NCI-H187 (cell line): ENCODE data around the gene DNAH17.

Experiments used
- DNase-seq, 2 experiments: peaks; one replicate each; lab custom pipeline; 2025; lab: John Stamatoyannopoulos, UW

DNAH17 gene

DNA sequence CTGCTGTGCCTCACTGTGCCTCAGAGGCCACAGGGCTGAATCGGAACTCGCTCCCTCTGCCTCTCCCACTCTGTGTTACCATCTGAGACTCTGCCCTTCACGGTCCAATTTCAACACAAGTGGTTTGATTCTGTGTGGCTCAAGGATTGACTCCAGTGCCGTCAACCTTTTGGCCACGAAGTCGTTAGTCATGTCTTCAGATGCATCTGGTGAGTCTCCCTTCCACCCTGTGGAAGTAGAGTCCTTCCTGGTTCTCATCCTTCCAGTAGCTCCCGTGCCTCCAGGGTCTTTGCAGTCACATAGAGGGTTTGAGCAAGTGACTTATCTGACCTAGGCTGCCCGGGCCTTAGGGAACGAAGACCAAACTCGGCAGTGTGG lies 147.6 kb downstream of the DNAH17 start:
- no peak for DNase-seq

DNA sequence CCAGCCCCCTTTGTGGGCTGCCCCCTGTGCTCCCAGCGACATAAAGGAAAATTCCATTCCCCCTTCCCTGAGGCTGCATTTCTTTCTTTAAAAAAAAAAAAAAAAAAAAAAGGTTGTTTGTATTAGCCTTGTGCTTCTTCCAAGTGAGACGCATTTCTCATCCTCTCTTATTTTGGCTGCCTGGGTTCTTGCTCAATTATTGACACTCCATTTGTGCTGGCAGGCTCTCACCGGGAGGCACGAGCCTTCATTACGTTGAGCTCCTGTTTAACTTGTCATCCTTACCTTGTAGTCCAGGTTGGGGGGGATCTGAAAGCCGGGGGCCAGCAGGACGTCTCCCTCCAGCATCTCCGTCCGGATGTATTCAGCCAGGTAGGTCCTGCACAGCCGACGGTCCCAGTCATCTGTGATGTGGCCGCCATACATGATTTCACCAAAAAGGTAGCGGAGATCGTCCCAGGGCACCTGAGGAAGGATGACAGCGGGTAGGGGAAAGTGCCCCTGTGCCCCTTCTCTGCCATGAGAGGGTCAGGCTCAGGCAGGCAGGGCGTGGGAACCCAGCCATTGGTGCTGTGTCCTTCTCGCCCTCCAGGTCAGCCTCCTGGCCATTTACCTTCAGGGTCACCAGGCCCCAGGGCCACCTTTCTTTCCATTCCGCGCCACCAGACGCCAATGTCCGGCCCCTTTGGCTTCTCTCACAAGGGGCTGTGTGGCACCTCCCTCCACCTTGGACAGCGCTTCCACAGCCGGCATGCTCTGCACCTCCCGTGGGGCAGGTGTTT lies 148.2 kb downstream of the DNAH17 start:
- DNase-seq = no peak

DNA sequence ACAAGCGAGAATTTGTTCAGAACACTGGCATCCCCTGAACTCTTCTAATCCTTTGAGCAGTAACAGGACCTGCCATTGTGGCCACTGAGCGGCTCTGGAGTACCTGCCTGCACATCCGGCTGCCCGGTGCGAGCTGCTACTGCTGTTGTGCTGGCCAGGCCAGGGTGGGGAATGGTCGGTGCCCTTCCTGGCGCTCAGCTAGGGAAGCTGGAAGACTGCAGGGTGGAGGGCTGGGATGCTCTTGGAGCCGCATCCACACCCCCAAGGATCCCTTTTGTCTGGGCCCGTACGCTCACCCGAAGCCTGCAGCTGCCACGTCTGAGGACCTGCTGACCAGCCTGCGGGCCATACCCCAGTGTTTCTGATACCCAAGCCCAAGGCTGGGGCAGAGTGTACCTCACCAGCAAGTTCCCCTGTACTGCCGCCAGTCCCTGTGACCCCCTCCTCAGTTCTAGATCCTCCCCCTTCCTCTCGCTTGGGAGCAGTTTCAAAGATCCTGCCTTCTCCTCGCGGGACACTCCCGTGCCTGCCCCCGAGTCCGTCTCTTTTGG lies 149.1 kb downstream of the DNAH17 start:
- DNase-seq = no peak

DNA sequence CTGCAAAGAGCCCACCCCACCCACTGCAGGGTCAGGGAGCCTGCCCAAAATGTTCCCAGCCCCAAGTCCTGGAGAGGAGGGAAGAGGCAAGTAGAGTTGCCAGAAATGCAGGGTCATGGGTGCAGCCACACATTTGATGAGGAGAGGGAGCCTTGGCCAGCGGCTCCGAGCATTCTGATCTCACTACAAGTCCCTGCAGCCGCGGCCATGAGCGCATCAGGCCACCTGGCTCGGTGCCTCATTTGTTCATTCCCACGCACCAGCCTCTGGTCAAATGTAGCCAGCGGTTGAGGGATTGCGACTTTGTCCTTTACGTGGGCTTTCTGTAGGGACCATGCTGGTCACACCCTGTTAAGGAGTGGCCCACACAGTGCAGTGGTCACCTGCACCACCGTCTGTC lies 150.1 kb downstream of the DNAH17 start:
- DNase-seq = no peak

DNA sequence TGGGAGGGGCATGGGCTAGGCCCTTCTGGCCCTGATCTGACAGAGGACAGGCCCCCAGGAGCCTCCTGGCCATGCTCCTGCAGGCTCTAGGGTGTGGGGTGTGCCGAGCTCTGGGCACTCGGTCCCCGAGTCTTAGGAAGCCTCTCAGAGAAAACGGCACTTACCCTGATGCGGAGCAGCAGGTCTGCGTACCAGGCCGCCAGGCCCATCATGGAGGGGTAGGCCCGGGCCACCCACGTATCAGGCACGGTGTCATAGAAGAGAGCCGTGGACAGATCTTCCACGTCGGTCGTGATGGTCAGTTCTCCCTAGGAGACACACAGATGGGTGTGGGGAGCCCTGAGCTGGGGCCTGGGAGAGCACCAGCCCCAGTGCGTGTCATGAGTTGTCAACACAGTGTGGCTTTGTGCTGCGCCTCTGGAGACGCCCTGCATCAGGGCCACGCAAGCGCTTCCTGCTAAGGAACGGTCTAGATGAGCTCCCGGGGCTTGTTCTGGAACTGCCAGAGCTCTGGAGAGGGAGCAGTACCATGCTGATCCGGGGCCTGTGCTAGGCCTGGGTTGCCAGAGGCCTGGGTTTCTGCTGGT lies 150.8 kb downstream of the DNAH17 start:
- DNase-seq = no peak

DNA sequence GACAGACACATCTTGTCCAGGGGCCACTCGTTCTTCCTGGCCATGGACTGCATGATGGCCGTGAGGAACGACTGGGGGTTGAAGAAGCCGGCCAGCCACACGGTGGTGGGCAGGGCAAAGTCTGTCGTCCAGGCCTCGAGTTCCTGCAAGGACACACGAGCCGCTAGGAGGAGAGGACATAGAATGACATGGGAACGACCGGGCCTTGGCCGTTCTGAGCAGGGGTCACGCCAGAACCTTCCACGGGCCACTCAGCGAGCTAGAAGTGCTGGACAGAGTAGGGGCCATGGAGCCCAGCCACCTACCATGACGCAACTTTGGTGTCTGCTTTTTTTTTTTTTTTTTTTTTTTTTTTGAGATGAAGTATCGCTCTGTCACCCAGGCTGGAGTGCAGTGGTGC lies 151.8 kb downstream of the DNAH17 start:
- DNase-seq = no peak

DNA sequence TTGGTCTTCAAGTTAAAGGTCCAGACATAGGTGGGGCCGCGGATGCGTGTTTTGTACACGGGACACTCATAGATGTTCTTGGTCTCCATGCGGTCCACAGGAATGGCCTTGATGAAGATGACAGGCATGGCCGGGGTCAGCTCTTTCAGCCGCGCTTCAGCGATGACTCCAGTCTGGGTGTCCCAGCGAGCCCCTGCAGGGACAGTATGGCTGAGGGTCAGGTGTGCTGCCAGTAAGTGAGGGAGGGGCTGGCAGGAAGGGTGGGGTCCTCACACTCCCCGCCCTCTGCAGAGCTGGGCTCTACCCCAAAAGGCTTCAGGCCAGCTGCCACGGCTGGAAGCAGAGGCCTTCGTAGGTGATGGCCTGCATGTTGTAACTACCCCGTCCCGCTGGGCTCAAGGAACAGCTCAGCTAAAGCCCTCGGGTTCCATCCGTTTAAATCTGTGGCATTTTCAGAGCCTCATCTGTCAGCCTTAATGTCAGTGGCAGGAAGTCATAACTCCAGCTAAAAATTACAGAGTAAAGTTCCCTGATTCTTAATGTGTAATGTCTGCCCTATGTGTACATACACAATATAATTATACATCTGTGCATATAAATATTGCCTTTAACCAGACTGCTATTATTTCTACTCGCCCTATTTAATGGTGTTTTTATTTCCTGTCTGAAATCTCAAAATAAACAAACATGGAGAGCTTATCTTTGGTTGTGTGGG lies 153.1 kb downstream of the DNAH17 start:
- no peak for DNase-seq

DNA sequence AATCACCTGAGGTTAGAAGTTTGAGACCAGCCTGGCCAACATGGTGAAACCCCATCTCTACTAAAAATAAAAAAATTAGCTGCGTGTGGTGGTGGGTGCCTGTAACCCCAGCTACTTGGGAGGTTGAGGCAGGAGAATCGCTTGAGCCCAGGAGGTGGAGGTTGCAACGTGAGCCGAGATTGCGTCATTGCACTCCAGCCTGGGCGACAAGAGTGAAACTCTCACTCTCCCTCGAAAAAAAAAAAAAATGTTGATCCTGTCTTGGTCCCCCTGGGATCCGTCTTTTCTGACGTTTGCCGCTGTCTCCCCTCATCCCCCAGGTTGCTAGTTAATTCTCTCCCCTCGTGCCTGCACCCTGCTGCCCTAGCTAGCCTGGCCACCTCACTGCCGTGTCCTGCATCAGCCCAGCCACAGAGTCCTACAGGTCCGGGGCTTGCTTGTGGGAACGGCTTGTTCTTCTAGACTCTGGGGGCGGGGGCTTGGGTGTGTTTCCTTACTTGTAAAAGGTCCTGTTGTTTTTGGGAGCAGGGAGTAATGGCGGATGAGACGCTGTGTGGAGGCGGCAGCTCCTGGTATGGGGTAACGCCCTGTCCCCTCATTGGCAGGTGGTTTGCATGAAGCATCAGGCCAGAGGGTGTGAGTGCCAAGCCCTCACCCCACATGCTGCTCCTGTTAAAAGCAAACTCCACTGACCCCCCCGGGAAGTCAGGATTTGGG lies 154.2 kb downstream of the DNAH17 start:
- DNase-seq = no peak

DNA sequence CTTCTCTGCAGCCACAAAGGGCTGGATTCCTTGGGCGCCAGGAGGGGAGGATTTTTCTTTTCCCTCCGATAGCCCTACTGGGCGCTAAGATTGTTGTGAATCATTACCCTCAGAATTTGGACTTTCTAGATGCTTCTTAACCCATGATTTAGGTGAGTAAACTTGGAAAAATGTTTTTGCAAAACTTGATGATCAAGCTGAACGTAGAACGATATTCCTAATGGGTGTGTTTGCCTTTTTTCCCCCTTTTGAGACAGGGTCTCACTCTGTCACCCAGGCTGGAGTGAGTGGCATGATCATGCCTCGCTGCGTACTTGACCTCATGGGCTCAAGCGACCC lies 155.0 kb downstream of the DNAH17 start:
- DNase-seq = no peak

DNA sequence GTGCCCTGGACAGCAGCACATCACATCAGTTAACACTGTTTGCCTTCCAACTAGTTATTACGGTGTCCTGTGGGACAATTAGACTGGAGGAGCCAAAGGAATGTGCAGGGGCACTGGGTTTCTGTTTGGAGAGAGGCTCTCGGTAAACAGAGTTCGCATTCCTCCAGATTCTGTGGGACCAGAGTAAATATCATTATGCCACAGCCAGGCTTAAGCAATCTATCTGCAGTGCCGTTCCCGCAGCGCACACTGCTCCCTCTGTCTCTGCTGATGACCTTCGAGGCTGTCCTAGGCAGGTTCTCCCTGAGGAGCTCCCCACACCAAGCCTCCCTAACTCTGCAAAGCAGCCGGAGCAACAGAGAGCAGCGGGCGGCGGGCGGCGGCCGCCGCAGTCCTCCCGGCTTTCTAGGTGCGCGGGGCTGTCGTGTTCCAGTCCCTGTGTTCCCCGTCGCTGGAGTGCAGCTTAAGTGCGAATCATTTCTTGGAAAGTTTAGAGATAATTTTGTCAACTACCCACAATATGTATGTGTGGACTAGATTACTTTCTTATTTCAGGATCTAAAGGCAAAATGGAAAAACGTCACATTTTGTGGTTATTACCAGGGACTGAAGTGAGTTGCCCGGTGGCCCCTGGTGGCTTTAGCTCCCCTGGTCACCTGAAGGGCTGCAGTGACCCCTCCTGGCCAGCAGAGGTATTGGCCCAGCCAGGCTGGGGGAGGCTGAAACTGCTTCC lies 155.5 kb downstream of the DNAH17 start:
- peak; percentile 31 to 56 for DNase-seq

DNA sequence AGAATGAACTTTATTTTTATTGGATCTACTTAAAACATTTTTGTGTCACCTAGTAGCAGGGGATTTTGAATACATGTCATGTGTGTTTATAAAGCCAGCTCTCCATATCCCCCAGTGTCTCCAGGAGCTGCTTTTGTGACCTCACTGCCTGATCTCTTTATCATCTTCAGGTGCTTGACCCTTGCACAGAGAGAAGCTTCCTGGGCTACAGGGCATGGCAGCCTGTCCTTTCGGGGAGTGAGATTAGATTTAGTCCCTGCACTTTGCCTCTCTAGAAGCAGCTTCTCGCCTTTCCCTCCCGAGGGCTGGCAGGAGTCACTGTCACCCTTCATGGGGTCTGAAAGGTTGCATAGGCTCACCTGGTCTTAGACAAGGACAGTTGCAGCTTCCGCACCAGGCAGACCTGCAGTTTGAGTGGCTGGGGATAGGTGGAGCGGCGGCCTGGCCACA lies 156.1 kb downstream of the DNAH17 start:
- no peak for DNase-seq

DNA sequence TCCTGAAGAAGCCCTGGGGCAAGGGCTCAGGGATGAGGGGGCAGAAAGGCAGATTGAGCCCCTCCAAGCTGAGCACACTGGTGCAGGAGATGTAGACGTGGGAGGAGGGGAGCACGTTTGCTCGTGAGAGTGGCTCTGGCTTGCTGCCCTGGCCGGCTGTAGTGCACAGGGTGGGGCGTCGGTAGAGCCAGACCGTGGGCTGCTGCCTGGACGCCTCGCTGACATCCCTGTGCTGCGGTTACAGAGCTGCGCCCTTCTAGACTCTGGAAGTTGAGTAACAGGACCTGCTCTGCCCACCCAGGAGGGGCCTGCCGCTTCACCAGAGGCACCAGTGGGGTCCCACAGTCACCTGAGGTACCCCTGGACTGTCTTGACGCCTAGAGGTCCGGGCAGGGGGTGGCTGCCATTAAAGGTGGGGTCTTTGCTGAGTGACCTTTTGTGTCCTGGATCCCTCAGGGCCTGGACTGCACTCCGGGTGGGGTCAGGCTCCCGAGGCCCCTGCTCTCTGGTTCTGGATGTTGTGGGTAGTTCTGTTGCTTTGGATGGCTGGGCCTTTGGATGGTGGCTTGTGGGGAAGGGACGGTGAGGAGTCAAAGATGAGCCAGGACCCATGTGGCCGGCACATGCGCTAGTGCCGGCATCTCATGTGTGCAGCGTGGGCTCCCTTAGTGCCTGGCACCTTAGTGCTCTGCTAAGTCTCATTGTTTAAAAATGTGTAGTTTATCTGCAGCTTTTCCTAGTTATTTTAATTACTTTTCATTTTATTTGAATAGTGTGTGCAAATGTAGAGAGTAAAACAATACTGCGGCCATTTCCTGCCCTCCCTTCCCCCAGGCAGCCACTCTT lies 157.0 kb downstream of the DNAH17 start:
- DNase-seq = no peak

DNA sequence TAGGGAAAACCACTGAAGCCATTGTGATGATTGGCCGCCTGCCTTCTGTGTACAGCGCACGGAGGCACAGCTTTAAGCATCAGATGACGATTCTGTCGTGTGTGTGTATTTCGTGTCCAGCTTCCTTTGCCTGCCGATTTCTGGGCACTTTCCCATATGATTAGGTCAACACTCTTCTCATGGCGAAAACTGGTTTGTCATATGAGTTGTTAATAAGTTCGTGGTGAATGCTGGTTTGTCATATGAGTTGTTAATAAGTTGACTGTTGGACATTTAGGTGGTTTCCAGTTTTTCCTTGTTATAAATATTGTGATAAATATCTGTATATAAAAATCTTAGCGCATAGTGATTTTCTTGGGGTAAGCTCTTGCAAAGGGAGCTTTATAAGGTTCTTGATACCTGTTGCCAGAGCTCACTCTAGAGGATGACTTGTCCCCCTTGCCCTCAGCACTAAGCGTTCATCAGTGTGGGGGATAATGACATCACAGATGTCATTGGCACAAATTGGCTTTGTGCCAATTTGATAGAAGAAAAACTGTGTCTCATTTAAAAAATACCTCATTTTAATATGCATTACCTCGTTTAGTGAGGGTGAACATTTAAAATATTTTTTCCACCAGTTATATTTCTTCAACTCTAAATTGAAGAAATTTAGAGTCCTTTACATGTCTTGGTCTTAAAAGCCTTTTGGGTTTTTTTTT lies 158.7 kb downstream of the DNAH17 start:
- no peak for DNase-seq

DNA sequence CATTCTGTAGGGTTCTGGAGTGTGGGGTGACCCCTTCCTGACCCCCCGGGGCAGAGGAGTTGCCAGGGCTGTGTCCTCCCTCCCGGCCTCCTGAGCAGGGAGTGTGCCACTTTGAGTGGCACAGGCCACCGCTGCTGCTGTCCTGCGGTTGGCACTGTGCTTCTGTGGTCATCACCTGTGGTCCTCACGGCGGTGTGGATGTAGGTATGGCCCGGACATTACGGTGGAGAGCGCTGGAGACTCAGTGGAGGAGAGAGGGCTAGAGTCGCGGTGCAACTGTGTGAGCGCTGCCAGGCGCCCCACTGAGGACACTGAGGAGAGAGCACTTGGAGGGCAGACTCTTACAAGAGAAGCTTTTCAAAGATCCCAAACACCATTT lies 159.7 kb downstream of the DNAH17 start:
- DNase-seq = no peak

DNA sequence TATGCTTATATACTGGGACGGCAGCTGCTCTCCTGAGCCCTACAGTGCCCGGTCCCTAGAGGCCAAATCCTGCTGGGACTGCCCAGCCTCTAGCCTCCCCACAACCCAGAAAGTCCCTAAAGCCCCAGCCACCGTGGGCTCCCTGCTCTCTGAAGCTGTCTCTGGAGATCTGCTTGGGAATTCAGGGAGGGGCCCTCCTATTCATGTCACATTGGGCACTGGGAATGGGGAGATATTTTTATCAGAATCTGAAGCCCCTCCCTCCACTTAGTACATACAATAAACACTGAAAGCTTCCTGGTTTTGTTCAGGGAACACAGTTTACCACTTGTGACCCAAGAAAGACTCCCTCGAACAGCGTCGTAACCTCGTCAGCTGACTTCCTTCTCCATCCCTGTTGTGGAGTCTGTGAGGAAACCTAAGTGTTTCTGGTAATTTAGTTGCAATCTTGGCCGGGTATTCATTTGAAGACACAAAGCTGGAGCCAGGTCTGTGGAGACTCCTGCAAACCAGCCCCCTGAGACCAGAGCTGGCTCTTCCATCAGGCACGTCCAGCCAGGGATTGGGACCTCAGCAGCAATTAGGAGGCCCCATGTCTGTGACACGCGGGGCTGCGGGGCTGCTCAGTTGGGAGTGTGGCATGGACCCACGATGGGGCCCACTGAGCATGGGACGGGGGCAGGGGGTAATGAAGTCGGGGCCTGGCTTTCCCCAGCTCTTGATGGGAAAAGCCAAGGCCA lies 160.2 kb downstream of the DNAH17 start:
- DNase-seq = peak in 1 of 2 experiments; percentile 45

DNA sequence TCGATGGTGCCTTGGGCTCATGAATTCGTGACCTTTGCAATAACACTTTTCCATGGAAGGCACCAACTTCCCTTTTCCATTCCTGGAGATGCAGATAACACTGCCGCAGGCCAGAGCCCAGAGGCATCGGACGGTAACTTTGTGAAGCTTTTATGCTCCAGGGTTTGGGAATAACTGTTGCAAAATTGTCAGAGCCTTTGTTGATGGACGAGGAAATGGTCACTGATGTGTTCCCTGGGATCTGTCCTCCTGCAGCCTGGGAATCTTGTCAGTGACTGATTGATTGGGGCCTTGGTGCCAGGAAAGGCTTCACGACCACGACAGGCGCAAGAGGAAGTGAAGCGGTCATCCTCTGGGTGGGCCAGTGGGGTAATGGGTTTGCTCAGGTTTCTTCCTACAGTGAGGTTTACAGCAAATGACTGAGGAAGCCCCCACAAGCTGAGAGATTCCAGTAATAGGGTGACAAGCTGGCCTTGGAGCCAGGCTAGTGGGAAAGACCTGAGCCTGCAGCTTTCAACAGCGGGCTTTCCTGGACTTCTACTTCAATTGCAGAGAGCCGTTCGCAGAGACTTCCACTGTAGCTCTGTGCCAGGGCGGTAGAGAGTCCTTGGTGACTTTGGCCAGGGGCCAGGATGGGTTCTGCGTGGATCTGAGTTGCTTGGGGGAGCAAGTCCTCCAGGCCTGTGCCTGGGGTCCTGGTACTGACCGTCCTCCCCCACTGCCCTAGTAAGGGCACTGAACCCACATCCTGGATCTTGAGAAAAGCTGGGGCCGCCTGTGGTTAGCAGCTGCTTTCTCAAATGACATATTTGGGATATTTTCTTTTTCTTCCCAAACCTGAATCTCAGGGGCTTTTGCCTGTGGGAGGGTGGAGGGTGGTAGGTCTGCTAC lies 161.1 kb downstream of the DNAH17 start:
- no peak for DNase-seq

DNA sequence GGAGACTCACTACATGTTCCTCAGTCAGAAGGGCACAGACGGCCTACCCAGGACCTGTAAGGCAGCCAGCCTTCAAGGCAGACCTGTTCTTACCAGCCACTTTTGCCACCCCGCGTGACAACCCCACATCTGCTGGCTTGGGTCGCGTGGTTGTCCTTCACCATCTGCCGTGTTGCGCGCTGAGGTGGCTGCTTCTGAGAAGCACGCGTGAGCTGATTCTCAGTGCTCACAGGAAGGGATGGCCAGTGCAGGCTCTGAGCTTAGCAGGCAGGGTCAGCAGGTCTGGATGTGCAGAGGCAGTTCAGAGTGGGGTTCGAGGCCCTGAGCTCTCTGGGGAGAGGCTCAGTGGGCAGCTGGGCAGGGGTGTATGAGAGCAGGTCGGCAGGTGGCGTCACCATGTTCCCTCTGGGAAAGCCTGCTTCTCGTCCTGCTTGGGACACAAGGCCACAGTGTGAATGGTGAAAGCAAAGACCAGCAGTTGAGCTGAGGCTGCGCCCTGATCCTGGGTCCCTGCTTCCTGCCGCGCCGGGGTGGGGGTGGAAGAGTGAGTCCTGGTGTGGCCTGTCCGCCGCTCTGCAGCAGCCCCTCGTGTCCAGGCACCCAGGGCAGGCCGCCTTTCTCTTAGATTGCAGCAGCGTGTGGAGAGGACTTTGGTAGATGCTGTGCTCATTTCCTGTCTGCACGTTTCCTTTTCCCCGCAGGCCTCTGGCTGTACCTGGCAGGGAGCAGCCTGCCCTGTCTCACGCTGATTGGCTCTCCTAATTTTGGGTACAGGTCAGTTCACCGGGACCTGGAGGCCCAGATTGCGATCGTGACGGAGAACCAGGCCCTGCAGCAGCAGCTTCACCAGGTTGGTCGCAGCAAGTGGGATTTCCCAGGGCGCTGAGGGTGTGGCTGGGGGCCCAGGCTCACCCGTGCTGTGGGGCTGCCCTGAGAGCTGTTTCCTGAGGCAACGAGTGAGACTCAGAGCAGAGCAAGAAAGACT lies 162.7 kb downstream of the DNAH17 start:
- no peak for DNase-seq
